ENCODE data around the gene HHAT. TPM values are rescaled to one million over a fixed set of nuclear protein-coding genes. Genes with fewer than 3 reads are reported as not detected.

Gene HHAT
- total and polyA plus RNA-seq, 2 of the 4 experiments (the other 2 are of a cell fraction) = 1.7 to 2.5 TPM

GRCh38 chr1:210523830-210524229 is 195.1 kb downstream of the HHAT start:
- H4K91ac ChIP-seq (ENCODE audit: insufficient read depth, low read depth, low read length) = no peak overlapping the region
- no peak overlapping the region for H2BK120ac ChIP-seq (ENCODE audit: low read depth, low read length)
- ATAC-seq (ENCODE audit: low read depth) (no peak), DNase-seq (no peak)
- H3K4ac ChIP-seq (ENCODE audit: low read depth, low read length) = no peak overlapping the region
- CTCF ChIA-PET = no interaction called here
- no peaks in the 10 kb centered on the region for H3K4me1 ChIP-seq (ENCODE audit: control insufficient read depth, insufficient read depth, low read length)
- H3K4me2 ChIP-seq (ENCODE audit: low read depth, low read length) = no peak overlapping the region
- no peaks in the 10 kb centered on the region for H4K20me1 ChIP-seq (ENCODE audit: insufficient read depth, low read length)
- H3K18ac ChIP-seq (ENCODE audit: low read depth, low read length) = no peak overlapping the region
- no peak overlapping the region for H3K23ac ChIP-seq (ENCODE audit: low read depth, low read length)
- H2AFZ ChIP-seq (replicated peaks; ENCODE audit: low read length, poor library complexity) = no peak overlapping the region
- H4K5ac ChIP-seq (ENCODE audit: low read depth, low read length) = no peak overlapping the region
- no peak for TF ChIP-seq FOS (IDR thresholded peaks at IDR 0.05; ENCODE audit: low read depth, low read length)
- TF ChIP-seq RAD21 (IDR thresholded peaks at IDR 0.05; ENCODE audit: low read length) = no peak
- TF ChIP-seq RFX5 (IDR thresholded peaks at IDR 0.05; ENCODE audit: low read depth, low read length) = no peak
- no peak for TF ChIP-seq CHD1 (IDR thresholded peaks at IDR 0.05; ENCODE audit: low read depth, low read length)
- TF ChIP-seq MAZ (IDR thresholded peaks at IDR 0.05; ENCODE audit: borderline replicate concordance, low read depth, low read length) = no peak
- 100% methylated on average over 1 of the region's 4 CpGs; no CpG with 5 or more reads in 1 of the 2 experiments for WGBS, 2 experiments (ENCODE audit: extremely low coverage in 2 of 2, insufficient read length in 1 of 2)
- no TSS peak for BruUV-seq (replicated peaks)
- no peak overlapping the region for H4K8ac ChIP-seq (ENCODE audit: low read depth in 2 of 2, low read length in 2 of 2)
- H2AK5ac ChIP-seq (ENCODE audit: low read depth, low read length) = no peak overlapping the region
- H3K4me3 ChIP-seq (ENCODE audit: insufficient read depth, low read depth, low read length) = no peak overlapping the region
- intact Hi-C loops (cut with micrococcal nuclease) = no loop called here
- H3K9me3 ChIP-seq (ENCODE audit: control insufficient read depth, insufficient read depth, low read length) = no peaks in the 10 kb centered on the region
- no peak overlapping the region for H3K56ac ChIP-seq (ENCODE audit: extremely low read depth, insufficient read depth, low read length)
- no peaks in the 10 kb centered on the region for H3K9me1 ChIP-seq (ENCODE audit: insufficient read depth, low read length)
- no peak overlapping the region for H3K27ac ChIP-seq (ENCODE audit: insufficient read depth, low read length)
- in situ Hi-C loops (cut with MboI; ENCODE audit: low sequenced_read_pairs) = no loop called here
- H3K36me3 ChIP-seq (ENCODE audit: control insufficient read depth, insufficient read depth, low read length) = no peaks in the 10 kb centered on the region
- H2BK15ac ChIP-seq (ENCODE audit: low read depth, low read length) = no peak overlapping the region
- no peak overlapping the region for H3K14ac ChIP-seq (replicated peaks; ENCODE audit: low read depth, low read length)
- no peak overlapping the region for H2AK9ac ChIP-seq (replicated peaks; ENCODE audit: low read depth, low read length, poor library complexity)
- H2BK20ac ChIP-seq (ENCODE audit: low read depth, low read length) = no peak overlapping the region
- H3K79me1 ChIP-seq (ENCODE audit: low read depth in 1 of 2, low read length in 2 of 2) = no peaks in the 10 kb centered on the region
- dilution Hi-C loops (cut with HindIII; ENCODE audit: low sequenced_read_pairs, unreplicated experiment) = no loop called here
- H2BK5ac ChIP-seq (ENCODE audit: low read depth, low read length, poor library complexity, severe bottlenecking) = no peak overlapping the region
- no peaks in the 10 kb centered on the region for H3K27me3 ChIP-seq (ENCODE audit: control insufficient read depth, insufficient read depth, low read length)
- POLR2A ChIA-PET (ENCODE audit: unreplicated experiment) = no interaction called here
- H3K9ac ChIP-seq (ENCODE audit: low read depth, low read length) = no peak overlapping the region
